H1 (cell line): ENCODE measurements around the gene CBX2. TPM values are rescaled to one million over a fixed set of nuclear protein-coding genes. Genes with fewer than 3 reads are reported as not detected.

Experiments used
- BRCA1 ChIP-seq: IDR thresholded peaks from 2 replicates; pipeline ENCODE4 v1.6.1; 2012; ENCODE audit warnings: low read depth, low read length, improper control_type of control experiment
- CBX8 ChIP-seq: fragments of 300-800, 300-1000 bp; sonication (generic); IDR thresholded peaks from 2 replicates; pipeline ENCODE4 v1.7.1; 2016; ENCODE audit warnings: low read depth, low read length, borderline replicate concordance
- CHD1 ChIP-seq: IDR thresholded peaks from 2 replicates; pipeline ENCODE4 v1.6.1; 2012; ENCODE audit warnings: low read depth, low read length, improper control_type of control experiment
- CHD2 ChIP-seq: IDR thresholded peaks from 2 replicates; pipeline ENCODE4 v1.6.1; 2012; ENCODE audit warnings: low read length, improper control_type of control experiment
- CTBP2 ChIP-seq: IDR thresholded peaks from 2 replicates; pipeline ENCODE4 v1.7.0; 2011; ENCODE audit warnings: borderline replicate concordance, mild to moderate bottlenecking, moderate library complexity, mixed read lengths, low read length; ENCODE audit not compliant: insufficient read depth, insufficient read length
- EGR1 ChIP-seq: IDR thresholded peaks from 2 replicates; pipeline ENCODE4 v1.6.1; 2011; ENCODE audit warnings: low read depth, low read length, borderline replicate concordance
- HDAC2 ChIP-seq, 2 experiments: fragments of 300-600 bp in 1 of 2; sonication (generic) in 1 of 2; IDR thresholded peaks; 2 replicates each; pipeline ENCODE4 v1.6.1; 2011 to 2012; ENCODE audit warnings: low read depth in 2 of 2, low read length in 2 of 2, mild to moderate bottlenecking in 2 of 2, moderate library complexity in 2 of 2, borderline replicate concordance in 1 of 2, inconsistent platforms in 1 of 2
- SIRT6 ChIP-seq: IDR thresholded peaks from one replicate; pipeline ENCODE4 v1.7.1; 2012; ENCODE audit warnings: low read length, inconsistent platforms
- SP4 ChIP-seq: IDR thresholded peaks from 2 replicates; pipeline ENCODE4 v1.6.1; 2012; ENCODE audit warnings: low read length, inconsistent platforms
- YY1 ChIP-seq: IDR thresholded peaks from 2 replicates; pipeline ENCODE4 v1.6.1; 2011; ENCODE audit warnings: low read depth, mild to moderate bottlenecking, low read length
- polyA plus RNA-seq, 7 experiments: library from polyadenylated mRNA; depleted of rRNA in 3 of 7; stranded (reverse) in 5 of 7; unstranded in 2 of 7; fragments of >200 nt in 5 of 7; fragments of 200-250 nt in 2 of 7; gene quantifications; 1 replicate in 5 of 7; 2 replicates in 1 of 7; 4 replicates in 1 of 7; pipeline versions ENCODE4 v1.2.1 to v1.2.3, GENCODE V29; 2011 to 2013; ENCODE audit warnings: missing spikeins in 2 of 7, mixed read lengths in 2 of 7
- total RNA-seq: library from RNA; stranded (reverse); fragmentation: NEBNext Ultra II Directional; extraction: Animal tissue kit (Norgen Biotek cat#: 25700); gene quantifications from 2 replicates; pipeline ENCODE4 v1.2.1, GENCODE V29; 2021

CBX2 gene
- total and polyA plus RNA-seq, 2 of the 8 experiments (the other 6 are each of a cell fraction or from before 2014, with no cell fraction given) = 64.3 to 83.9 TPM

DNA sequence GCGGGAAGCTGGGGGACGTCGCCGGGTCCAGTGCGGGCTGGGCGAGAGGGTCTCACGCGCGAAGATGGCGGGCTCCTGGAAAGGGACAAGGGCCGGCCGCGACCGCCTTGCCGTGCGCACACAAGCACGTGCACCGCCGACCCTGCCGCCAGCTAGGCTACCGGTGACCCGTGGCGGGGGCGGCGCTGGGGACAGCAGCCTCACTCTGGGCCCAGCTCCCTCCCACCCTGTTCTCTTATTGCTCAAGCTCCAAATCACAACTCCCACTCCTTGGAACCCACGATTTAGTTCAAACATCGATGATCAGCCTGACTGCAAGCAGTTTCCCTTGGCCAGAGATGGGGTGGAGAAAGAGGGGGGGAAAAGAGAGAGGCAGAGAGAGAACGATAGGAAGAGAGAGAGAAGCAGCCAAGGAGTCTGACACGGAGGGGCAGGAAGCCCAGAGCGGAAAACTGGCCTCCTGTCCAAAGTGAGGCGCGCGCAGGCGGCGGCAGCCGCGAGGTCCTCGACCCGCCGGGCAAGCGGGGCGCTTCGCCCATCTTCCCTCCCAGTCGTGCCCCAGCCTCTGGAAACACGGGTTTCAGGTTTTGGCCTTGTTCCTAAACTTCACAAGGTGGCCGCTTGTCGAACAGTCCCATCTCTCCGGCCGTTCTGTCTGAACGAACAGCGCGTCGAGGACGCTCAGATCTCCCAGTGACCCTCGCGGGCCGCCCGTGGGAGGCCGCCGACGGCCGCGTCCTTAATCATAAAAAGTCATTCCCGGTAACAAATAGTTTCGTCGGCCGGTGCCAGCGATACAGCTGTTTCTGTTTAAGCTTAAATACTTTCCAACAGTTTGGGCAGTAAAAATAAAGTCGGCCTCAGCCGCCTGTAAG lies 20.6 kb downstream of the CBX2 start (continued):
- TF ChIP-seq CHD1 (no peak), EGR1 (no peak), YY1 (no peak), HDAC2 (IDR thresholded peaks at IDR 0.05; ENCODE audit: borderline replicate concordance in 1 of 2, low read depth in 2 of 2, low read length in 2 of 2) (no peak), CTBP2 (no peak), BRCA1 (no peak), CBX8 (0 out of 2 replicates have a peak, but pooled peaks have one; percentile 85), CHD2 (no peak), SP4 (no peak), SIRT6 (no peak)
